PC-9 (cell line): Measurements from ENCODE around the gene MMP11.

Experiments used
- EZH2 ChIP-seq: fragments of 200-600 bp; sonication (generic); IDR thresholded peaks from 2 replicates; pipeline ENCODE4 v1.8.0; 2017; ENCODE audit warnings: antibody characterized with exemption, low read depth
- TF ChIP-seq, protein P1 (sequence below): fragments of 200-600 bp; sonication (generic); conservative IDR thresholded peaks from 2 replicates; pipeline ENCODE4 v1.6.1; 2017; ENCODE audit warnings: mixed run types, antibody characterized with exemption, mild to moderate bottlenecking, moderate library complexity

DNA sequence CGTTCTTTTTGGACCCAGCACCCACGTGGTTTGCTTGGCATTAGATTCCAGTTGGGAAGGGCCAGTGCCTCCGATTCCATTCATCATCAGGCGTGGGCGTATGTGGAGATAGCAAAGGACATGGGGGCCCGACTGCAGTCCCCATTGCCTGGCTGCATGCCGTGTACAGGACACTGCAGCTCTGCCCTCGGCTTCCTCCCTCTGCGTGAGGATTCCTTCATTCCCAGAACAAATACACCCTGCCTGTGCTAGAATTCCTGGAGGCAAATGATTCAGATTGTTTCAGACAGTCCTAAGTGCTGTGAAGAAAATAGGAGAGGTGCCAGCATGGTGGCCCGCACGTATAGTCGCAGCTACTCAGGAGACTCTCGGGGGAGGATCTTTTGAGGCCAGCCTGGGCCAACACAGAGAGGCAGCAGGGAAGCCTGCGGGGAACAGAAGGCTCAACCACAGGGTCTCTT lies 50.7 kb downstream of the MMP11 start:
- no peak for TF ChIP-seq EZH2
- TF ChIP-seq, protein P1, sequence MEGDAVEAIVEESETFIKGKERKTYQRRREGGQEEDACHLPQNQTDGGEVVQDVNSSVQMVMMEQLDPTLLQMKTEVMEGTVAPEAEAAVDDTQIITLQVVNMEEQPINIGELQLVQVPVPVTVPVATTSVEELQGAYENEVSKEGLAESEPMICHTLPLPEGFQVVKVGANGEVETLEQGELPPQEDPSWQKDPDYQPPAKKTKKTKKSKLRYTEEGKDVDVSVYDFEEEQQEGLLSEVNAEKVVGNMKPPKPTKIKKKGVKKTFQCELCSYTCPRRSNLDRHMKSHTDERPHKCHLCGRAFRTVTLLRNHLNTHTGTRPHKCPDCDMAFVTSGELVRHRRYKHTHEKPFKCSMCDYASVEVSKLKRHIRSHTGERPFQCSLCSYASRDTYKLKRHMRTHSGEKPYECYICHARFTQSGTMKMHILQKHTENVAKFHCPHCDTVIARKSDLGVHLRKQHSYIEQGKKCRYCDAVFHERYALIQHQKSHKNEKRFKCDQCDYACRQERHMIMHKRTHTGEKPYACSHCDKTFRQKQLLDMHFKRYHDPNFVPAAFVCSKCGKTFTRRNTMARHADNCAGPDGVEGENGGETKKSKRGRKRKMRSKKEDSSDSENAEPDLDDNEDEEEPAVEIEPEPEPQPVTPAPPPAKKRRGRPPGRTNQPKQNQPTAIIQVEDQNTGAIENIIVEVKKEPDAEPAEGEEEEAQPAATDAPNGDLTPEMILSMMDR, result no peak
